Measurements from ENCODE around the gene PIK3R3.

The PIK3R3 gene

DNA sequence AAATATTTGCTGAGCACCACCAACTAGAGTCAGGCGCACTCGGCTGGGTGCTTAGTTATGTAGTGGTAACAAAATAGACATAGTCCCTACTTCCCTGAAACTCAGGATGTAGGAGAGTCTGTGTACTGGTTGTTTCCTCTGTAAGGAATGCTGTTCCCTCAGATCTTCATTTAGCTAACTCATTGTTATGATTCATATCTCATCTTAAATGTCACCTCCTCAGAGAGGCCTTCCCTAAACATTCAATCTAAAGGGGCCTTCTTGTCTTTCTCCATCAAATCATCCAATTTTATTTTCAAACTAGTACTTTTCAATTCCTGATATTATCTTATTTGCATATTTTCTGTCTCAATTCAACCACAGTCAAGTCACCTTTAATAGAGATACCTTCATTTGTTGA is 132.9 kb downstream of the PIK3R3 start:
- peaks cover 6% of the 10 kb centered on the region for H3K4me1 ChIP-seq (ENCODE audit: insufficient read depth, low read length, poor library complexity, severe bottlenecking)
- peaks cover 9% of the 10 kb centered on the region; the same call in 1 of the 2 replicates for H3K36me3 ChIP-seq (ENCODE audit: insufficient read depth, low read length)
- H3K4me3 ChIP-seq (ENCODE audit: low read length, poor library complexity, severe bottlenecking) = no peak overlapping the region
- H3K9me2 ChIP-seq (replicated peaks; ENCODE audit: low read depth, low read length) = no peaks in the 10 kb centered on the region
- no peaks in the 10 kb centered on the region for H3F3A ChIP-seq (ENCODE audit: low read depth)
- no peaks in the 10 kb centered on the region for H3K9me3 ChIP-seq (ENCODE audit: insufficient read depth, low read depth, low read length)
- H2AFZ ChIP-seq (ENCODE audit: low read length) = no peak overlapping the region
- H3K9ac ChIP-seq (ENCODE audit: low read depth, low read length, poor library complexity, severe bottlenecking) = no peak overlapping the region
- H4K20me1 ChIP-seq (ENCODE audit: insufficient read depth, low read length, poor library complexity, severe bottlenecking) = no peaks in the 10 kb centered on the region
- no peak overlapping the region for H3K4me2 ChIP-seq (ENCODE audit: low read depth, low read length, poor library complexity, severe bottlenecking)
- TF ChIP-seq, protein P1, sequence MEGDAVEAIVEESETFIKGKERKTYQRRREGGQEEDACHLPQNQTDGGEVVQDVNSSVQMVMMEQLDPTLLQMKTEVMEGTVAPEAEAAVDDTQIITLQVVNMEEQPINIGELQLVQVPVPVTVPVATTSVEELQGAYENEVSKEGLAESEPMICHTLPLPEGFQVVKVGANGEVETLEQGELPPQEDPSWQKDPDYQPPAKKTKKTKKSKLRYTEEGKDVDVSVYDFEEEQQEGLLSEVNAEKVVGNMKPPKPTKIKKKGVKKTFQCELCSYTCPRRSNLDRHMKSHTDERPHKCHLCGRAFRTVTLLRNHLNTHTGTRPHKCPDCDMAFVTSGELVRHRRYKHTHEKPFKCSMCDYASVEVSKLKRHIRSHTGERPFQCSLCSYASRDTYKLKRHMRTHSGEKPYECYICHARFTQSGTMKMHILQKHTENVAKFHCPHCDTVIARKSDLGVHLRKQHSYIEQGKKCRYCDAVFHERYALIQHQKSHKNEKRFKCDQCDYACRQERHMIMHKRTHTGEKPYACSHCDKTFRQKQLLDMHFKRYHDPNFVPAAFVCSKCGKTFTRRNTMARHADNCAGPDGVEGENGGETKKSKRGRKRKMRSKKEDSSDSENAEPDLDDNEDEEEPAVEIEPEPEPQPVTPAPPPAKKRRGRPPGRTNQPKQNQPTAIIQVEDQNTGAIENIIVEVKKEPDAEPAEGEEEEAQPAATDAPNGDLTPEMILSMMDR (conservative IDR thresholded peaks at IDR 0.05; ENCODE audit: low read length) = no peak
- no peak for TF ChIP-seq EZH2phosphoT487 (IDR thresholded peaks at IDR 0.05; ENCODE audit: borderline replicate concordance)
- no peaks in the 10 kb centered on the region for H3K79me2 ChIP-seq (ENCODE audit: insufficient read depth, low read length)
- no peaks in the 10 kb centered on the region for H3K27me3 ChIP-seq (ENCODE audit: insufficient read depth, low read length, poor library complexity, severe bottlenecking)

DNA sequence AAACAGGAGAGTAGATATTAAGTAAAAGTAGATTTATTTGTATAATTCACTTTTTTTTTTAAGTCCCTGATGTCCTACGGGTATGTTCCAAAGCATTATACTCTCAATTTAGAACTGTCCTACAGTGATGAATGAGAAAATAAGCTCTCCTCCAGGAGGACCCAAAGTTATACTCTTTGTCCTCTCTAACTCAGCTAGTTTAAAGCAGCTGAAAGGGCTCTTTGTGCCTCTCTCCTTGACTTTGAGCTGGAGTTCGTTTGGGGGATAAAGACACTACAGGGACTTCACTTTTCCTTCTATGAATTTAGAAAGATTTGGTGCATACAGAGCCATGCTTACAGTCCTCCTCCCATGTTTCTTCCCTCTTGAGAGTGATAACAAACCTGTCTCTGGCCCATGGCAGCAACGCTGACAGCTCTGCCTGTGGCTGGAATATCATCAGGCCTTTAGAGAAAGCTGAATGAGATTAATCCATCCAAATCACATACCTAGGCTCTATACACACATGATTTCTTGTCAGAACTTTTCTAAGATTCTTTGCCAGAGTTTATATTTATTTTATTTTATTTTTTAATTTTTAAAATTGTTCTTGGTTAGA is 134.3 kb downstream of the PIK3R3 start:
- no peak overlapping the region for H3K9ac ChIP-seq (ENCODE audit: low read depth, low read length, poor library complexity, severe bottlenecking)
- H3K27me3 ChIP-seq (ENCODE audit: insufficient read depth, low read length, poor library complexity, severe bottlenecking) = no peaks in the 10 kb centered on the region
- peaks cover 9% of the 10 kb centered on the region; the same call in 1 of the 2 replicates for H3K36me3 ChIP-seq (ENCODE audit: insufficient read depth, low read length)
- H3K79me2 ChIP-seq (ENCODE audit: insufficient read depth, low read length) = no peaks in the 10 kb centered on the region
- no peak overlapping the region for H3K4me2 ChIP-seq (ENCODE audit: low read depth, low read length, poor library complexity, severe bottlenecking)
- H3F3A ChIP-seq (ENCODE audit: low read depth) = no peaks in the 10 kb centered on the region
- no peaks in the 10 kb centered on the region for H3K9me2 ChIP-seq (replicated peaks; ENCODE audit: low read depth, low read length)
- H3K4me3 ChIP-seq (ENCODE audit: low read length, poor library complexity, severe bottlenecking) = no peak overlapping the region
- H4K20me1 ChIP-seq (ENCODE audit: insufficient read depth, low read length, poor library complexity, severe bottlenecking) = no peaks in the 10 kb centered on the region
- no peak overlapping the region for H2AFZ ChIP-seq (ENCODE audit: low read length)
- H3K4me1 ChIP-seq (ENCODE audit: insufficient read depth, low read length, poor library complexity, severe bottlenecking) = peaks cover 6% of the 10 kb centered on the region
- TF ChIP-seq, protein P1 (conservative IDR thresholded peaks at IDR 0.05; ENCODE audit: low read length) = no peak
- no peak for TF ChIP-seq EZH2phosphoT487 (IDR thresholded peaks at IDR 0.05; ENCODE audit: borderline replicate concordance)
- H3K9me3 ChIP-seq (ENCODE audit: insufficient read depth, low read depth, low read length) = no peaks in the 10 kb centered on the region

DNA sequence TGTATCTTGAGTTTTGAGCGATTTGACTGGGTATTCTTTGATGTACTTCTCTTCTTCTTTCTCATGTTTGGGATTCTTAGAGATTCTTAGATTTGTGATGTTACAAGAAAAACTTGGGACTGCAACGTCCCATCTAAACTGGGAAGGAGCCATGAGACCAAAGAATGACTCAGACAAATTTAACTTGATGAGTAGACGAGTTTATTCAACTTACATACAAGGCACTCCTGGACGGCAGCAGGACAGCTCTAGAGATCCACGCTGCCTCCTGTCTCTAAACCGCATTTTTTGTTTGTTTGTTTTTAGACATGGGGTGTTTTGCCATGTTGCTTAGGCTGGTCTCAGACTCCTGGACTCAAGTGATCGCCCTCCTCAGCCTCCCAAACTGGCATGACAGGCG is 137.1 kb downstream of the PIK3R3 start:
- no peaks in the 10 kb centered on the region for H3K79me2 ChIP-seq (ENCODE audit: insufficient read depth, low read length)
- no peaks in the 10 kb centered on the region for H3K4me1 ChIP-seq (ENCODE audit: insufficient read depth, low read length, poor library complexity, severe bottlenecking)
- no peaks in the 10 kb centered on the region for H3K27me3 ChIP-seq (ENCODE audit: insufficient read depth, low read length, poor library complexity, severe bottlenecking)
- no peaks in the 10 kb centered on the region for H4K20me1 ChIP-seq (ENCODE audit: insufficient read depth, low read length, poor library complexity, severe bottlenecking)
- H3K9me3 ChIP-seq (ENCODE audit: insufficient read depth, low read depth, low read length) = no peaks in the 10 kb centered on the region; the same call in 1 of the 2 replicates
- no peak overlapping the region for H2AFZ ChIP-seq (ENCODE audit: low read length)
- TF ChIP-seq, protein P1 (conservative IDR thresholded peaks at IDR 0.05; ENCODE audit: low read length) = no peak
- no peak for TF ChIP-seq EZH2phosphoT487 (IDR thresholded peaks at IDR 0.05; ENCODE audit: borderline replicate concordance)
- peaks cover 9% of the 10 kb centered on the region; the same call in 1 of the 2 replicates for H3K36me3 ChIP-seq (ENCODE audit: insufficient read depth, low read length)
- no peaks in the 10 kb centered on the region for H3F3A ChIP-seq (ENCODE audit: low read depth)
- no peak overlapping the region for H3K4me3 ChIP-seq (ENCODE audit: low read length, poor library complexity, severe bottlenecking)
- H3K9ac ChIP-seq (ENCODE audit: low read depth, low read length, poor library complexity, severe bottlenecking) = no peak overlapping the region
- no peak overlapping the region for H3K4me2 ChIP-seq (ENCODE audit: low read depth, low read length, poor library complexity, severe bottlenecking)
- H3K9me2 ChIP-seq (replicated peaks; ENCODE audit: low read depth, low read length) = no peaks in the 10 kb centered on the region

Data from Loucy (cell line).